Measurements from ENCODE around the gene SEPTIN6. TPM values are rescaled to one million over a fixed set of nuclear protein-coding genes. Genes with fewer than 3 reads are reported as not detected.

SEPTIN6 gene
- total RNA-seq, 1 donor from 2014 or later, result 32.0 TPM

- no peak for TF ChIP-seq CTCF (IDR thresholded peaks at IDR 0.05; ENCODE audit: insufficient read depth, low read length, poor library complexity, severe bottlenecking)
- H3K27me3 ChIP-seq (ENCODE audit: control insufficient read depth, insufficient read depth, low read length), result no peaks in the 10 kb centered on the region
- no peaks in the 10 kb centered on the region for H3K36me3 ChIP-seq (ENCODE audit: control insufficient read depth, insufficient read depth, low read length)
- DNase-seq (ENCODE audit: low read depth), result no peak
- H3K4me3 ChIP-seq (ENCODE audit: low read depth, low read length), result no peak overlapping the region
Measured at GRCh38 chrX:119654112-119654531, 38.8 kb downstream of the SEPTIN6 start.

GRCh38 chrX:119648421-119648775 lies 44.6 kb downstream of the SEPTIN6 start:
- no peak overlapping the region for H3K4me3 ChIP-seq (ENCODE audit: low read depth, low read length)
- no peaks in the 10 kb centered on the region for H3K27me3 ChIP-seq (ENCODE audit: control insufficient read depth, insufficient read depth, low read length)
- DNase-seq (ENCODE audit: low read depth), result no peak
- no peaks in the 10 kb centered on the region for H3K36me3 ChIP-seq (ENCODE audit: control insufficient read depth, insufficient read depth, low read length)
- TF ChIP-seq CTCF (IDR thresholded peaks at IDR 0.05; ENCODE audit: insufficient read depth, low read length, poor library complexity, severe bottlenecking), result no peak

GRCh38 chrX:119647552-119648420 lies 45.2 kb downstream of the SEPTIN6 start:
- Histone ChIP-seq H3K27me3 (ENCODE audit: control insufficient read depth, insufficient read depth, low read length) (no peaks in the 10 kb centered on the region), H3K36me3 (ENCODE audit: control insufficient read depth, insufficient read depth, low read length) (no peaks in the 10 kb centered on the region), H3K4me3 (ENCODE audit: low read depth, low read length) (no peak overlapping the region)
- no peak for TF ChIP-seq CTCF (IDR thresholded peaks at IDR 0.05; ENCODE audit: insufficient read depth, low read length, poor library complexity, severe bottlenecking)
- DNase-seq (ENCODE audit: low read depth), result no peak

GRCh38 chrX:119647089-119647488 lies 45.9 kb downstream of the SEPTIN6 start:
- Histone ChIP-seq H3K27me3 (ENCODE audit: control insufficient read depth, insufficient read depth, low read length) (no peaks in the 10 kb centered on the region), H3K4me3 (ENCODE audit: low read depth, low read length) (no peak overlapping the region), H3K36me3 (ENCODE audit: control insufficient read depth, insufficient read depth, low read length) (no peaks in the 10 kb centered on the region)
- TF ChIP-seq CTCF (IDR thresholded peaks at IDR 0.05; ENCODE audit: insufficient read depth, low read length, poor library complexity, severe bottlenecking), result no peak
- no peak for DNase-seq (ENCODE audit: low read depth)

GRCh38 chrX:119646515-119646914 lies 46.5 kb downstream of the SEPTIN6 start:
- Histone ChIP-seq H3K36me3 (ENCODE audit: control insufficient read depth, insufficient read depth, low read length) (no peaks in the 10 kb centered on the region), H3K27me3 (ENCODE audit: control insufficient read depth, insufficient read depth, low read length) (no peaks in the 10 kb centered on the region), H3K4me3 (ENCODE audit: low read depth, low read length) (no peak overlapping the region)
- TF ChIP-seq CTCF (IDR thresholded peaks at IDR 0.05; ENCODE audit: insufficient read depth, low read length, poor library complexity, severe bottlenecking), result no peak
- no peak for DNase-seq (ENCODE audit: low read depth)

- TF ChIP-seq CTCF (IDR thresholded peaks at IDR 0.05; ENCODE audit: insufficient read depth, low read length, poor library complexity, severe bottlenecking), result no peak
- DNase-seq (ENCODE audit: low read depth), result no peak
- H3K36me3 ChIP-seq (ENCODE audit: control insufficient read depth, insufficient read depth, low read length), result no peaks in the 10 kb centered on the region
- H3K27me3 ChIP-seq (ENCODE audit: control insufficient read depth, insufficient read depth, low read length), result no peaks in the 10 kb centered on the region
- H3K4me3 ChIP-seq (ENCODE audit: low read depth, low read length), result no peak overlapping the region
Measured at GRCh38 chrX:119643696-119644095, 49.3 kb downstream of the SEPTIN6 start.

Measured in kidney epithelial cell (primary cell).